HEK293T (cell line): ENCODE measurements around the gene TFF1.

ENCODE experiments used
- ARNT ChIP-seq: fragments of 450-650 bp; IDR thresholded peaks from 2 replicates; pipeline ENCODE4 v1.6.1; 2017; ENCODE audit warnings: mild to moderate bottlenecking
- BHLHE40 ChIP-seq: fragments of 450-650 bp; IDR thresholded peaks from 2 replicates; pipeline ENCODE4 v1.6.1; 2016; ENCODE audit warnings: mild to moderate bottlenecking, moderate library complexity, borderline replicate concordance
- FOXA1 ChIP-seq: fragments of 450-650 bp; IDR thresholded peaks from 2 replicates; pipeline ENCODE4 v1.6.1; 2016; ENCODE audit warnings: mild to moderate bottlenecking
- HDGF ChIP-seq: fragments of 450-650 bp; IDR thresholded peaks from 2 replicates; pipeline ENCODE4 v1.6.1; 2017; ENCODE audit warnings: antibody characterized with exemption, borderline replicate concordance
- PKNOX1 ChIP-seq: fragments of 450-650 bp; IDR thresholded peaks from 2 replicates; pipeline ENCODE4 v1.6.1; 2016
- SP1 ChIP-seq: fragments of 450-650 bp; IDR thresholded peaks from 2 replicates; pipeline ENCODE4 v1.6.1; 2017
- SUZ12 ChIP-seq: fragments of 450-650 bp; IDR thresholded peaks from 2 replicates; pipeline ENCODE4 v1.6.1; 2016; ENCODE audit warnings: mild to moderate bottlenecking

- TF ChIP-seq FOXA1: no peak
- no peak for TF ChIP-seq HDGF
- TF ChIP-seq SP1: no peak
- no peak for TF ChIP-seq PKNOX1
- no peak for TF ChIP-seq SUZ12
- TF ChIP-seq BHLHE40: no peak
- TF ChIP-seq ARNT: no peak
Measured at GRCh38 chr21:42406201-42406621, 39.9 kb upstream of the TFF1 start.
